Lower leg skin (tissue), 3 donors: ENCODE data around the gene RCAN2.

Experiments
- POLR2A ChIP-seq, 2 donors: fragments of 450-650 bp; IDR thresholded peaks; one replicate each; pipeline ENCODE4 v1.6.1; 2016 to 2017; ENCODE audit warnings: antibody characterized with exemption in 2 of 2, mild to moderate bottlenecking in 1 of 2, moderate library complexity in 1 of 2
- TF ChIP-seq, protein P1 (sequence below), 3 donors: fragments of 450-650 bp; IDR thresholded peaks; one replicate each; pipeline ENCODE4 v1.5.1; 2016; ENCODE audit warnings: antibody characterized with exemption in 3 of 3, mild to moderate bottlenecking in 3 of 3, moderate library complexity in 2 of 3

- TF ChIP-seq, protein P1, sequence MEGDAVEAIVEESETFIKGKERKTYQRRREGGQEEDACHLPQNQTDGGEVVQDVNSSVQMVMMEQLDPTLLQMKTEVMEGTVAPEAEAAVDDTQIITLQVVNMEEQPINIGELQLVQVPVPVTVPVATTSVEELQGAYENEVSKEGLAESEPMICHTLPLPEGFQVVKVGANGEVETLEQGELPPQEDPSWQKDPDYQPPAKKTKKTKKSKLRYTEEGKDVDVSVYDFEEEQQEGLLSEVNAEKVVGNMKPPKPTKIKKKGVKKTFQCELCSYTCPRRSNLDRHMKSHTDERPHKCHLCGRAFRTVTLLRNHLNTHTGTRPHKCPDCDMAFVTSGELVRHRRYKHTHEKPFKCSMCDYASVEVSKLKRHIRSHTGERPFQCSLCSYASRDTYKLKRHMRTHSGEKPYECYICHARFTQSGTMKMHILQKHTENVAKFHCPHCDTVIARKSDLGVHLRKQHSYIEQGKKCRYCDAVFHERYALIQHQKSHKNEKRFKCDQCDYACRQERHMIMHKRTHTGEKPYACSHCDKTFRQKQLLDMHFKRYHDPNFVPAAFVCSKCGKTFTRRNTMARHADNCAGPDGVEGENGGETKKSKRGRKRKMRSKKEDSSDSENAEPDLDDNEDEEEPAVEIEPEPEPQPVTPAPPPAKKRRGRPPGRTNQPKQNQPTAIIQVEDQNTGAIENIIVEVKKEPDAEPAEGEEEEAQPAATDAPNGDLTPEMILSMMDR (IDR thresholded peaks at IDR 0.05) = no peak
- TF ChIP-seq POLR2A (IDR thresholded peaks at IDR 0.05) = no peak
Observed at GRCh38 chr6:46473881-46474280, 17.4 kb downstream of the RCAN2 start.
